ENCODE data around the gene GYG2.

Gene GYG2

GRCh38 chrX:2848871-2849301 lies 20.2 kb downstream of the GYG2 start (continued):
- no peak for TF ChIP-seq TSHZ2 (CRISPR knock-in tag; IDR thresholded peaks at IDR 0.05)

GRCh38 chrX:2854918-2855317 lies 26.2 kb downstream of the GYG2 start:
- ATAC-seq = no peak
- no peak for TF ChIP-seq ZFP30 (CRISPR knock-in tag; IDR thresholded peaks at IDR 0.05)
- TF ChIP-seq OSR1 (CRISPR knock-in tag; IDR thresholded peaks at IDR 0.05) = no peak
- no peak for TF ChIP-seq ZNF70 (CRISPR knock-in tag; IDR thresholded peaks at IDR 0.05)
- TF ChIP-seq CREB5 (CRISPR knock-in tag; IDR thresholded peaks at IDR 0.05; ENCODE audit: low read depth) = no peak
- no peak for TF ChIP-seq ISL1 (CRISPR knock-in tag; IDR thresholded peaks at IDR 0.05)
- no peak for TF ChIP-seq CSRNP3 (CRISPR knock-in tag; IDR thresholded peaks at IDR 0.05)
- TF ChIP-seq BACH2 (CRISPR knock-in tag; IDR thresholded peaks at IDR 0.05; ENCODE audit: borderline replicate concordance) = no peak
- TF ChIP-seq TOX (CRISPR knock-in tag; IDR thresholded peaks at IDR 0.05; ENCODE audit: borderline replicate concordance) = no peak
- TF ChIP-seq ESRRG (CRISPR knock-in tag; IDR thresholded peaks at IDR 0.05) = no peak
- TF ChIP-seq TSHZ2 (CRISPR knock-in tag; IDR thresholded peaks at IDR 0.05) = no peak
- no peak for TF ChIP-seq ZC3H10 (CRISPR knock-in tag; IDR thresholded peaks at IDR 0.05)
- no peak for TF ChIP-seq RARB (CRISPR knock-in tag; IDR thresholded peaks at IDR 0.05)
- no peak for TF ChIP-seq TCF4 (CRISPR knock-in tag; IDR thresholded peaks at IDR 0.05; ENCODE audit: borderline replicate concordance)

GRCh38 chrX:2855761-2856160 lies 27.0 kb downstream of the GYG2 start:
- no peak for ATAC-seq
- TF ChIP-seq ARNTL (CRISPR knock-in tag; IDR thresholded peaks at IDR 0.05; ENCODE audit: borderline replicate concordance, low read depth) = no peak
- TF ChIP-seq CREB5 (CRISPR knock-in tag; IDR thresholded peaks at IDR 0.05; ENCODE audit: low read depth) = no peak

- no peak for ATAC-seq
- no peak for TF ChIP-seq ZNF70 (CRISPR knock-in tag; IDR thresholded peaks at IDR 0.05)
- no peak for TF ChIP-seq PPARA (CRISPR knock-in tag; IDR thresholded peaks at IDR 0.05; ENCODE audit: borderline replicate concordance)
- no peak for TF ChIP-seq ARNTL (CRISPR knock-in tag; IDR thresholded peaks at IDR 0.05; ENCODE audit: borderline replicate concordance, low read depth)
- no peak for TF ChIP-seq OSR1 (CRISPR knock-in tag; IDR thresholded peaks at IDR 0.05)
- no peak for TF ChIP-seq BACH2 (CRISPR knock-in tag; IDR thresholded peaks at IDR 0.05; ENCODE audit: borderline replicate concordance)
- no peak for TF ChIP-seq ZFP3 (CRISPR knock-in tag; IDR thresholded peaks at IDR 0.05)
- TF ChIP-seq TOX (CRISPR knock-in tag; IDR thresholded peaks at IDR 0.05; ENCODE audit: borderline replicate concordance) = no peak
- no peak for TF ChIP-seq PATZ1 (CRISPR knock-in tag; IDR thresholded peaks at IDR 0.05; ENCODE audit: borderline replicate concordance)
- no peak for TF ChIP-seq CREB5 (CRISPR knock-in tag; IDR thresholded peaks at IDR 0.05; ENCODE audit: low read depth)
- no peak for TF ChIP-seq CSDC2 (CRISPR knock-in tag; IDR thresholded peaks at IDR 0.05)
Measured at GRCh38 chrX:2857566-2857965, 28.8 kb downstream of the GYG2 start.
